Pancreas (tissue), 10 donors: ENCODE data around the gene KCNN1. TPM values are rescaled to one million over a fixed set of nuclear protein-coding genes. Genes with fewer than 3 reads are reported as not detected.
"Not testable (repeated sequence)": the region's sequence is repeated elsewhere in the genome, so short reads cannot be mapped to it uniquely, and the experiment has no call there.

Source experiments
- ATAC-seq, 4 donors: fragments of 200-7000 bp; cut with Tn5 transposase; one replicate each; pipeline versions ENCODE4 v1.8.0 to v1.9.1; 2020; ENCODE audit warnings: mild to moderate bottlenecking in 4 of 4, moderate library complexity in 4 of 4
- DNase-seq, 6 donors: peaks; one replicate each; pipeline ENCODE4 v3.0.0-alpha.2; 2020
- FAIRE-seq: peaks from 2 replicates; lab custom pipeline; 2012; peaks lifted over from hg19 to GRCh38; lab: Jason Lieb, UNC
- H3K27ac ChIP-seq, 4 donors: fragments of 200-600 bp; sonication (generic); 1 replicate in 3 of 4; 2 replicates in 1 of 4; pipeline versions ENCODE4 v1.5.0 to v1.8.0; 2020
- H3K27me3 ChIP-seq, 4 donors: fragments of 200-600 bp; one replicate each; pipeline ENCODE4 v1.8.0; 2021
- H3K36me3 ChIP-seq, 3 donors: fragments of 200-600 bp; sonication (generic) in 1 of 3; one replicate each; pipeline versions ENCODE4 v1.5.0 to v1.8.0; 2020 to 2021
- H3K4me1 ChIP-seq, 3 donors: fragments of 200-600 bp; one replicate each; pipeline ENCODE4 v1.8.0; 2021
- H3K4me3 ChIP-seq, 4 donors: fragments of 200-600 bp; sonication (generic) in 2 of 4; one replicate each; pipeline versions ENCODE4 v1.5.0 to v1.8.0; 2020 to 2021
- H3K9me3 ChIP-seq, 4 donors: fragments of 200-600 bp; one replicate each; pipeline ENCODE4 v1.8.0; 2021
- CTCF ChIP-seq, 4 donors: fragments of 200-600 bp; sonication (generic) in 3 of 4; IDR thresholded peaks; one replicate each; pipeline versions ENCODE4 v1.5.0 to v1.8.0; 2021; ENCODE audit warnings: antibody characterized with exemption in 4 of 4
- WGBS, 2 donors: extraction: QIAGEN DNeasy Blood & Tissue Kit; methylation state at CpG; one replicate each; pipeline ENCODE4 v1.1.7; 2013; 5-methylcytosine and 5-hydroxymethylcytosine counted together
- intact Hi-C, 3 donors: fragments of 100-400 bp; cut with DNase I; formaldehyde crosslinking; loops; one replicate each; pipeline versions ENCODE4 v1.11.1 to v1.14.2; 2022
- polyA plus RNA-seq, 2 donors: library from polyadenylated mRNA; stranded (reverse); fragments of 200-250 nt; gene quantifications; one replicate each; pipeline ENCODE4 v1.2.3, GENCODE V29; 2013
- total RNA-seq, 6 donors: library from RNA; stranded (reverse); fragmentation: NEBNext Ultra II Directional in 4 of 6; extraction: Animal tissue kit (Norgen Biotek cat#: 25700) in 4 of 6; gene quantifications; one replicate each; pipeline versions ENCODE4 v1.2.1 to v1.2.4, GENCODE V29; 2021 to 2023
- donor health status: healthy with polysubstance abuse.
- donor health status: DM: no; HTN: no; CAD: no; lungs with moderate emphysema.
- donor health status: DM: no; HTN: no; CAD: no.
- donor health status: control.
- donor health status: control.
- donor health status: Bipolar disorder and iron deficiency.
- donor health status: DM: yes; HTN: yes; CAD: no.
- donor health status: DM: no; HTN: no; CAD: no.
- donor health status: DM: no; HTN: no; CAD: no.
- donor health status: DM: yes; HTN: yes; CAD: no.

The KCNN1 gene
- total and polyA plus RNA-seq, 8 donors, result 0.08 to 0.33 (median 0.19) TPM; not detected in 5

GRCh38 chr19:18027151-18027550 lies 60.2 kb downstream of the KCNN1 start:
- WGBS, 2 donors, result 75 to 84% methylated on average over 4 of the region's 4 CpGs
- H3K4me1 ChIP-seq, result peaks cover 0 to 6% (median 0%) of the 10 kb centered on the region in 3 donors
- H3K4me3 ChIP-seq, result no peak overlapping the region
- TF ChIP-seq CTCF (IDR thresholded peaks at IDR 0.05), result no peak
- no peaks in the 10 kb centered on the region for H3K36me3 ChIP-seq
- ATAC-seq (no peak), DNase-seq (no peak), FAIRE-seq (no peak)
- H3K27me3 ChIP-seq, result no peaks in the 10 kb centered on the region
- intact Hi-C loops, result no loop called here
- no peak overlapping the region for H3K27ac ChIP-seq
- no peaks in the 10 kb centered on the region for H3K9me3 ChIP-seq

- FAIRE-seq (no peak), DNase-seq (peak in 4 of 6 donors; percentile 42 to 61 (median 50)), ATAC-seq (peak; percentile 55 to 87 (median 84))
- peak overlapping the region in 3 of 4 donors; percentile 6 to 76 (median 76) for H3K27ac ChIP-seq
- no peak overlapping the region for H3K4me3 ChIP-seq
- no peak for TF ChIP-seq CTCF (IDR thresholded peaks at IDR 0.05)
- WGBS, 2 donors, result 12 to 14% methylated on average over 8 of the region's 8 CpGs
- no peaks in the 10 kb centered on the region for H3K36me3 ChIP-seq
- intact Hi-C loops, result no loop called here
- no peaks in the 10 kb centered on the region for H3K27me3 ChIP-seq
- no peaks in the 10 kb centered on the region for H3K9me3 ChIP-seq
- peaks cover 0 to 4% (median 0%) of the 10 kb centered on the region in 3 donors for H3K4me1 ChIP-seq
These were observed 62.9 kb downstream of the KCNN1 start for GRCh38 chr19:18029617-18030338.

- H3K27ac ChIP-seq, result peak overlapping the region in 1 of 4 donors; percentile 36
- intact Hi-C loops, H3K27me3 ChIP-seq, H3K36me3 ChIP-seq, DNase-seq, FAIRE-seq, H3K4me1 ChIP-seq, H3K9me3 ChIP-seq, H3K4me3 ChIP-seq: not testable (repeated sequence)
- peak in 3 of 4 donors; percentile 14 to 58 (median 34) for ATAC-seq
- WGBS, 2 donors, result 75 to 78% methylated on average over 5 of the region's 5 CpGs
These were observed 64.5 kb downstream of the KCNN1 start for GRCh38 chr19:18031401-18031800.

GRCh38 chr19:18032102-18032501 lies 65.2 kb downstream of the KCNN1 start:
- H3K9me3 ChIP-seq, H3K4me1 ChIP-seq, intact Hi-C loops, ATAC-seq, H3K27me3 ChIP-seq, H3K27ac ChIP-seq, DNase-seq, H3K36me3 ChIP-seq, FAIRE-seq, H3K4me3 ChIP-seq: not testable (repeated sequence)
- 59 to 72% methylated on average over 2 of the region's 2 CpGs for WGBS, 2 donors

- H3K27me3 ChIP-seq, result no peaks in the 10 kb centered on the region
- no peak overlapping the region for H3K4me3 ChIP-seq
- no peak for ATAC-seq
- peaks cover 0 to 12% (median 4%) of the 10 kb centered on the region in 3 donors for H3K4me1 ChIP-seq
- FAIRE-seq, result no peak
- WGBS, 2 donors, result 80 to 82% methylated on average over 2 of the region's 2 CpGs
- H3K36me3 ChIP-seq, result no peaks in the 10 kb centered on the region
- no peak overlapping the region for H3K27ac ChIP-seq
- intact Hi-C loops, result no loop called here
- no peak for TF ChIP-seq CTCF (IDR thresholded peaks at IDR 0.05)
- no peaks in the 10 kb centered on the region for H3K9me3 ChIP-seq
- no peak for DNase-seq
These were observed 74.1 kb downstream of the KCNN1 start for GRCh38 chr19:18041054-18041453.

- no peak for ATAC-seq
These were observed 76.8 kb downstream of the KCNN1 start for GRCh38 chr19:18043676-18044075.

More at GRCh38 chr19:18043676-18044075, 76.8 kb downstream of the KCNN1 start:
- Histone ChIP-seq H3K27me3 (no peaks in the 10 kb centered on the region), H3K9me3 (no peaks in the 10 kb centered on the region), H3K27ac (peak overlapping the region in 1 of 4 donors; percentile 85), H3K36me3 (no peaks in the 10 kb centered on the region), H3K4me1 (peaks cover 0 to 12% (median 4%) of the 10 kb centered on the region in 3 donors), H3K4me3 (no peak overlapping the region)
- FAIRE-seq, result no peak
- DNase-seq, result no peak
- TF ChIP-seq CTCF (IDR thresholded peaks at IDR 0.05), result no peak
- intact Hi-C loops, result no loop called here
- 79 to 90% methylated on average over 3 of the region's 3 CpGs for WGBS, 2 donors
